ENCODE data around the gene ZNF775.
A peak's percentile ranks its signal among the peaks of the same experiment; 100 is the strongest.
"Not testable (repeated sequence)": the region's sequence is repeated elsewhere in the genome, so short reads cannot be mapped to it uniquely, and the experiment has no call there.

The ZNF775 gene

DNA sequence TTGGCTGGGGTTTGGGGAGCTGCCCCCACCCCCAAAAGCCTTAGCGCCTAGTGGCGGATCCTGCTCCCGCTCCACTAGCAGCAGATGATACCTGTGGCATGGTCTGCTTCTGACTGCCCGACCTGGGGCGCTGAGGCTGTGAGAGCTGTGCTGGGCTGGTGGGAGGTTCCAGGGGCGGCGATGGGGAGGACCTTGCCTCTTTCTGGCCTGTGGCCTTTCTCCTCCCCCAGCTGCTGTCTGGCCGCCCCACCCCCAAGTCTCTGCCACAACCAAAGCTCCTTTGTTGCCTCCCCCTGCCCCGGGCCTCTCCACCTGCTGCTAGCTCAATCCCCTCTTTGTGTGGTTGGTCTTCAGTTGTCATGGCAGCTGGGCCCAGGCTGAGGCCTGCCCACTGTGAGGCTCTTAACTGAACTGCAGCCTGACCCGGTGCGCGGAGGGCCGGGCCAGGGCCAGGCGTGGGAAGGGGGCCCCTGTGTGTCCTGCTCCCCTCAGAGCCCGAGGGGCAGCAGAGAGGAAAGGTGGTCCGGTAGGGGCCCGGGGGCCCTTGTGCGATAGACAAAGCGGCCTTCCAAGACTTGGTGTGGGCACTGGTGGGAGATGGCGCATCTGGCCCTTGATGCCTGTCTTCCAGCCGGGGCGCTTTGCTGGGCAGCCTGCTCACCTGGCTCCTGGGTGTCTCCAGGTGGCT is 4.7 kb downstream of the ZNF775 start:
- no peak for DNase-seq

DNA sequence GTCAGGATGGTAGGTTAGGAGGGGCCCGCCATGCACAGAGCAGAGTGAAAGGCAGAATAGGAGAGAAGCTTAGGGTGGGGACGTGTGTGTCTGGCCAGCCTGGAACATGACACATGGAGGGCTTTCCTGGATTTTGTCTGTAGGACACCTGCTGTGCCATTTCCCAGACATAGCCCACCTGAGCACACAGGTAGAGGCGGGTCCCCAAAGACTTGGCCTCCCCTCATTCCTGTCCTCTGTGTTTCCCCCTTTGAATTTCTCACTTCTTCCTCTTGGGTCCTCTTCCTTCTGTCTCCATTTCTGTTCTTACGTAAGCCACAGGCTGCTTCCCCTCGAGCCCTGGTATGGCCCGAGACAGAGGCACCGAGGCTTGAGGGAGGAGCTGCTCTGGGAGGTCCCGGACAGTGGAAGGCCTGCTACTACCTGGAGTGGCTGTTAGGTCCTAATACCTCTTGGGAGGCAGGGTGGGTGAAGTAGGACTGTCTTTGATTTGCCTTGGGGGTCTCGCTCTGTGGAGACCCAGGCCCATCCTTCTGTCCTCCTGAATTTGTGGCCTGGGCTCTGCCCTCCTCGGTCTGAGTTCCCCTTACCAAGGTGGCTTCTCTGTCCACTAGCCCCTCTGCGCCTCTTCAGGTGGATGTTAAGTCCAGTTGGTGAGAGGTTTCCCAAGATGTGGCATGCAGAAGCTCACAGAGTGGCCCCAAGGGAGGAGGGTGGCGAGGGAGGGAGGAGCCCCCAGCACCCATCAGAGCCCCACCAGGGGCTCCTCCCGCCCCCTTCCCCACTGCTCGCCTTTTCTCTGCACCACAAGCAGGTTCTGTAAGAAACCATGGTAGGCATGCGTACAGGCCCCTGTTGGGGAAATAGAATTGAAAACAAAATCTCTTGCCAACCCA is 5.5 kb downstream of the ZNF775 start:
- DNase-seq, result peak; percentile 64

DNA sequence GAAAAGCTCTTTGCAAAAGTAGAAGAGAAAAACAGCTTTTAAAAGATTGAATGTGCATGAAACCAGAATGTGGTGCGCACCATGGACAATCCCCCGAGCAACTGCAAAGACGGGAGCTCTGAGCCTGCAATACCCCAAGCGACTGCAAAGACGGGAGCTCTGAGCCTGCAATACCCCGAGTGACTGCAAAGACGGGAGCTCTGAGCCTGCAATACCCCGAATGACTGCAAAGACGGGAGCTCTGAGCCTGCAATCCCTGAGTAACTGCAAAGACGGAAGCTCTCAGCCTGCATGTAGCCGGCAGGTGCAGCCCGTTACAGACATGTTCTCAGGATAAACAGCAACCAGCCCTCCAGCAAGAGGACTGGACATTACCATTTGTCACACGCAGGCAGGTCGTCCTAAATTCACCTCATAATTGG is 6.2 kb downstream of the ZNF775 start:
- DNase-seq, result no peak

GRCh38 chr7:150385884-150386283 is 6.8 kb downstream of the ZNF775 start:
- not testable (repeated sequence) for DNase-seq

GRCh38 chr7:150388306-150388705 is 9.2 kb downstream of the ZNF775 start:
- DNase-seq, result no peak

DNA sequence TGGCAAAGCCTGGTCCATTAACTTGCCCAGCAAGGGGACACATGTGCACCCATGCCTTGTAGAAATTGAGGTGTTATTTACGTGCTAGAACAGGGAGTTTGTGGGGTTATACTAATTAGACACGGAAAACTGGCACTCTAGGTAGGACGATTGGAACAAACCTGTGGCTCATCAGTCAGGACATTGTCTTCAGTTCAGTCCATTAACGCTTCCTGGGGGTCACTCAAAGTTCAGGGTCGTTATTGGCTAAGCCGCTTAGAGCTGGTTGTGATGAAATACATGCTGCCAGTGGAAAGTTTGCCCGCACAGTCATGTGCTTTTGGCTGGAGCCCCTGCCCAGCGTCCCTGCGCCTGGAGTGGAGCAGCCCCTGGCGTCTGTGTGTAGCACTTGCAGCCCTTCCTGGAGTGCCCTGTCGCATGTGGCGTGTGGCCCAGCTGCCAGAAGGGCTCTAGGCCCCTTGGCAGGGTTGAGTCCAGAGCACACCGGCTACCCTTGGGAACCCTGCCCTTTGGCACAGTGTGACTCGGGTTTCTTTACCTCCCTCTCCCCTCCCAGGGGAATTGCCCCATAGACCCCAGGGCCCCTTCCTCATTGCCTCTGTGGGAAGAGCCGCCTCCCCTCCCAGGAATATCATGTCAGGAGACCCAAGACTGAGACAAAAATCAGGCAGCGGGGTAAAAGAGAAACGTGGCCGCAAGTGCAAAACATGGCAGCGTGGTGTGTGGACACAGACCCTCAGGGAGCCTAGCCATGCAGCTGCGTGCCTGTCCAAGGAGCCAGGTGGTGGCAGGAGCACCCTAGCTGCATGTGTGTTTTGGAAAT is 9.8 kb downstream of the ZNF775 start:
- DNase-seq, result peak; percentile 60

DNA sequence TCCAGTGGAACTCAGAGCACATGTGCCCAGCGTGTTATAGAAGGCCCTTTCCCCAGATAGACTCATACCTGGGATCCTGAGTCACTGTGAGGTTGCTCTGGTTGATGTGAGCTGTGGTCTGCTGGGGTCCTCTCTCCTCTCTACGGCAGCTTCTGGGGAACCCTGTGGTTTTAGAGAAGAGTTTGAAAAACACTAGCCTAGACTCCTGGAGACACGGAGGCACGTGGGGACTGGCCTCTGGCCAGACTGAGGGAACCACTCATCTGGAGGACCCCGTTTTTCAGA is 10.3 kb downstream of the ZNF775 start:
- DNase-seq, result no peak

- no peak for DNase-seq
Measured at GRCh38 chr7:150390205-150390604, 11.1 kb downstream of the ZNF775 start.

- DNase-seq, result no peak
Measured at GRCh38 chr7:150393325-150393724, 14.2 kb downstream of the ZNF775 start.

- no peak for DNase-seq
Measured at GRCh38 chr7:150396426-150396825, 17.3 kb downstream of the ZNF775 start.

GRCh38 chr7:150396851-150397260 is 17.7 kb downstream of the ZNF775 start:
- no peak for DNase-seq

- no peak for DNase-seq
Measured at GRCh38 chr7:150397346-150398107, 18.4 kb downstream of the ZNF775 start.

DNA sequence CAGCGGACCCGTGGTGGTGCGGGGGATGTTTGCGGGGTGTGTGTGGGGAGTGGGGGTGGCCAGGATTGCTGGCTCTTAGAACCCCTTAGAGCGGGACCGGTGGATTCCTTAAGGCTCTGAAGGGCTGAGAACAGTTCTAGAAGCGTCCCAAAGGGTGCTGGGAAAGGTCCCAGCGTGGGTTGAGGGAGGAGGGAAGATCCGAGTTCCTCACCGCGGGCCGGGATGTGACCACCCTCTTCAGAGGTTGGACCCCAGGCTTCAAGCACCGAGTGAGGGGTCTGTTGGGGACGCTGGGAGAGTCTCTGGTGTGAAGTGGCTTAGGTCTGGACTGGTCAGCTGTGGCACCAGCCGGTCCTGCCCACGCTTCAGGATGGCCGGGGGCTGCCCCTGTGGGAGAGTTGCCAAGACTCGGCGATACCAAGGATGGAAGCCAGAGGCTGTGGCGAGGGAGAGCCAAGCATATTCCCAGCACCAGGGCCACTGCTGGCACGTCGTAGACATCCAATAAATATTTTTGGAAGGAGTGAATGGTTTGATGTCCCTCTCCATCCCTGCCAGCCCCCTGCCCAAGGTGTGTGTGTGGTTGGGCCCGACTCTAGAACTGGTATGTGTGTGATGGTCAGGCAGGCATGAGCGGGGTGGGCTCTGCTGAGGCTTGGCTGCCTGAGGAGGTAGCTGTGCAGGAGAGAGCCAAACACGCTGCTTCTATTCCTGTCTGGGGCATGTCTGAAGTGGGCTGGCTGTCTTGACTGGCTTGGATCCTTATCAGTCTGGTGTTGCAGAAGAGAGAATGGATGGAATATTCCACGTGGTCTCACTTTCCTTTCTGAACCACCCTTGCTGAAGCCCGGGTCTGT is 19.2 kb downstream of the ZNF775 start:
- DNase-seq, result no peak

- no peak for DNase-seq
Measured at GRCh38 chr7:150398965-150399320, 19.8 kb downstream of the ZNF775 start.

DNA sequence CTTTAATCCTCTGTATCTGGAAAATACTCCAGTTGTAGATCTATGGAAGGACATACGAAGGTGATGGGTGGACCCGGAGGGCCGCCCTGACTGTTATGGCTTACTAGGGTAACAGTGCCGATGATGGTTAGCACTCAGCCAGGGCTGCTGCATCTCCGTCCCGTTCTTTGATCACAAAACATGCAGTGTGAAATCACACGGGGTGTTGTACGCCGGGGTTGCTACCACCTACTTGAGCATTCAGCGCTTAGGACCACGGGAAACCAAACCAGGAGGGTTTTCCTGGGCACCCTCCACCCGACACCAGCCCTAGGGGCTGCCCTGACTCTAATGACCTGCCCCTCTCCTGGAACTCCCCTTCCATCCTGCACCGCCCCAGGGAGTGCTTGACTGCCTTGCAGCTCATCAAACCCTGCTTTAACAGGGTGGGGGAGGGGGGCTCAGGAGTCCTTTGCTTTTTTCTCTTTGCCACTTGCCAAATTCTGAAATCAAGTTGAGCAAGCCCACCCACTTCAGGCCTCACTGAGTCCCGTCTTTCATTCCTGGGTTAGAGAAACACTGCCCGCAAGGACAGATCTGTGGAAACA is 20.4 kb downstream of the ZNF775 start:
- no peak for DNase-seq

- DNase-seq, result no peak
Measured at GRCh38 chr7:150400008-150400787, 21.1 kb downstream of the ZNF775 start.

DNA sequence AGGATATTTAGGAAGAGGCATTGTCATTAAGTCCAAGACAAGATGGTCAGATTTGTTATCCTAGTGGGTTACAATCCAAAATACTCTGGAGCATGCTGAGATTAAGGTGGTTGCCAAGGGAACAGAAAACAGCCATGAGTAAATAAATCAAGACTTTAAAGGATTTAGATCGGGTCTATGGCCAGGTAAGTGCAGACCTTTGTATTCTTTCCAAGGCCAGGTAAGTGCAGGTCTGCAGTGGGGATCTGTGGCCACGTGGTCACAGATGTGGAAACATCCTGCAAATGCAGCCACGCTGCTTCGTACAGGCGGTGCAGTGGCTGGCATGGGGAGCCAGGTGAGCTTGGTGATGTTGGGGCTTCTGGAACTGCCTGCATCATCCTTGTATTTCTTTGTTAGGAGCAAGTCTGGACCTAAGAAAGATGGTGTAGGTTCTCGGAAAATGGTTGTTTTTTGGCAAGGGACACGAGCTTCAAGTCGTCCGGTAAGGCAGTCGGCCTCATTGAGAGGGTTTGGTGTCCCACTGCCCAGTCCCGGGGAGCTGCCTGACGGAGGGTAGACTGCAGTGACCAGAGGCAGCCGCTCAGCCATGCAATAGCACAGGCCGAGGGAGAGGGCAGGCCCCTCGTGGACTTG is 21.8 kb downstream of the ZNF775 start:
- DNase-seq, result no peak

GRCh38 chr7:150401424-150401790 is 22.3 kb downstream of the ZNF775 start:
- DNase-seq, result no peak

- no peak for DNase-seq
Measured at GRCh38 chr7:150401861-150402631, 22.9 kb downstream of the ZNF775 start.

Data from inflammatory macrophage treated with lipopolysaccharide for 4 hours (primary cell).